ENCODE measurements around the gene NMT1. TPM values are rescaled to one million over a fixed set of nuclear protein-coding genes. Genes with fewer than 3 reads are reported as not detected.
"Not testable (repeated sequence)": the region's sequence is repeated elsewhere in the genome, so short reads cannot be mapped to it uniquely, and the experiment has no call there.

The NMT1 gene
- total RNA-seq, 6 experiments from 2014 or later, result 135 to 152 (median 142) TPM

DNA sequence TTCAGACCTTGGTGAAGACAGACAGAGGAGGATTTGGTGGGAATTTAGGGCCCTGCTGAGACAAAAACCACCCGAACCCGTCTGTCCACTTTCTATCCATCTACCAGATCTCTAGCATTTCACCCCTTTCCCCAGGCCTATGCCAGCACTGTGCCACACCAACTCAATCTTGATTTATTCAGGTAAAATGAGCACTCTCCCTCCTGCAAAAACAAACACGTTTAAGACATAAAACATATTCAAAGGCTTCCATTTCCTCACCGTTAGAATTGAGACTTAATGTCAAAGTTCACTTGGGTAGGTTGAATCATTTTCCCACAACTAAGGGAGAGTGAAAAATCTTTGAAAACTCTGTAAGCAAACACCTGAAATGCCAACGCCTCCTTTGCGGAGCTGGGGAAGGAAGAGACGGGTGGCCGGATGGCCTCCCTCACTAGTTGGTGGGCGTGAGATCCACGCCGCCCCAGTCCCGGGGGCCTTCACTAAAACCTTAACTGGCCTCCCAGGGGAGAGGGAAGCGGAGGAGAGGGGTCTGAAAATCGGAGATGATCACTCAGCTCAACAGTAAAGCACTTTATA, 10.5 kb upstream of the NMT1 start:
- Mint-ChIP-seq H3K4me1 (ENCODE audit: low read depth) (peaks cover 39% of the 10 kb centered on the region), H3K27ac (peak overlapping the region; percentile 99), H3K9me3 (no peaks in the 10 kb centered on the region), H3K4me3 (peak overlapping the region; percentile 93), H3K27me3 (ENCODE audit: insufficient read depth) (0 out of 2 replicates have a peak, but pooled peaks cover 1% of the 10 kb centered on the region), H3K36me3 (ENCODE audit: low read depth) (peaks cover 6% of the 10 kb centered on the region; the same call in 1 of the 2 replicates)
- no peak for DNase-seq
- TF ChIP-seq, protein P1, sequence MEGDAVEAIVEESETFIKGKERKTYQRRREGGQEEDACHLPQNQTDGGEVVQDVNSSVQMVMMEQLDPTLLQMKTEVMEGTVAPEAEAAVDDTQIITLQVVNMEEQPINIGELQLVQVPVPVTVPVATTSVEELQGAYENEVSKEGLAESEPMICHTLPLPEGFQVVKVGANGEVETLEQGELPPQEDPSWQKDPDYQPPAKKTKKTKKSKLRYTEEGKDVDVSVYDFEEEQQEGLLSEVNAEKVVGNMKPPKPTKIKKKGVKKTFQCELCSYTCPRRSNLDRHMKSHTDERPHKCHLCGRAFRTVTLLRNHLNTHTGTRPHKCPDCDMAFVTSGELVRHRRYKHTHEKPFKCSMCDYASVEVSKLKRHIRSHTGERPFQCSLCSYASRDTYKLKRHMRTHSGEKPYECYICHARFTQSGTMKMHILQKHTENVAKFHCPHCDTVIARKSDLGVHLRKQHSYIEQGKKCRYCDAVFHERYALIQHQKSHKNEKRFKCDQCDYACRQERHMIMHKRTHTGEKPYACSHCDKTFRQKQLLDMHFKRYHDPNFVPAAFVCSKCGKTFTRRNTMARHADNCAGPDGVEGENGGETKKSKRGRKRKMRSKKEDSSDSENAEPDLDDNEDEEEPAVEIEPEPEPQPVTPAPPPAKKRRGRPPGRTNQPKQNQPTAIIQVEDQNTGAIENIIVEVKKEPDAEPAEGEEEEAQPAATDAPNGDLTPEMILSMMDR (IDR thresholded peaks at IDR 0.05), result no peak

DNA sequence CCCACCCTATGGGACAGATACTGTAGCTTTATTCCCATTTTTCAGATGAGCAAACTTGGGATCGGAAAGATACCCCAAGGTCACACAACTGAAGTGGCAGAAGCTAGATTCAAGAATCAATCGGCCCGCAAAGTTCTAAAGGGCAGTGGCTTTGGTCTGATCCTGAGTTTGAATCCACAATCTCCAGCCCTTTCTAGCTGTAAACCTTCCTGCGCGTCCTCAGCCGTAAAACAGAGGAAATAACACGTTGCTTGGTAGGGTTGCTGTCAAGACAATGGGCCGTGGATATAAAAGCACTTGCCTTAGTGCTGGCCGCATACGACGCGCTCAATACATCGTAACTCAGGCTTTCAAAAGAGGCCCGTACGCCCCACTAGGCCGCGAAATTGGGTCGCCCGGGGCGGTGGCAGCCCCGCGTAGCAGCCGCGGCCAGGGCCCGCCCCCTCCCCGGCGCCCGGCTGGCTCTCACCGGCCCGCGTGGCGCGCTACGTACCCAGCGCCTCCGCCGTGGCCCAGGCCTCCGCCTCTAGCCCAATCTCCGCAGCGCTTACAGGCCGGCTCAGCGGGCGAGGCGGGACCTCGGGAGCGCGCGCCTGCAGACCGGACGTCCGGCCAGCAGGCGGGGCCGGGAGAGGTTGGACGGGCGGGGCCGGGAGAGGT, 9.9 kb upstream of the NMT1 start, which contains the start of gene DCAKD:
DCAKD (minus strand) TSS at position 573 of the 660 bp plus-strand sequence. CDS start 16,747 bp downstream, outside the sequence.
- peak; percentile 93 for DNase-seq
- H3K27me3 Mint-ChIP-seq (ENCODE audit: insufficient read depth), result 0 out of 2 replicates have a peak, but pooled peaks cover 1% of the 10 kb centered on the region
- H3K27ac Mint-ChIP-seq, result peak within 1 kb of the TSS; percentile 99
- H3K9me3 Mint-ChIP-seq, result no peaks in the 10 kb centered on the region
- peak within 1 kb of the TSS; percentile 93 for H3K4me3 Mint-ChIP-seq
- H3K36me3 Mint-ChIP-seq (ENCODE audit: low read depth), result peaks cover 6% of the 10 kb centered on the region; the same call in 1 of the 2 replicates
- peaks cover 35% of the 10 kb centered on the region for H3K4me1 Mint-ChIP-seq (ENCODE audit: low read depth)
- TF ChIP-seq, protein P1 (IDR thresholded peaks at IDR 0.05), result peak; percentile 33

DNA sequence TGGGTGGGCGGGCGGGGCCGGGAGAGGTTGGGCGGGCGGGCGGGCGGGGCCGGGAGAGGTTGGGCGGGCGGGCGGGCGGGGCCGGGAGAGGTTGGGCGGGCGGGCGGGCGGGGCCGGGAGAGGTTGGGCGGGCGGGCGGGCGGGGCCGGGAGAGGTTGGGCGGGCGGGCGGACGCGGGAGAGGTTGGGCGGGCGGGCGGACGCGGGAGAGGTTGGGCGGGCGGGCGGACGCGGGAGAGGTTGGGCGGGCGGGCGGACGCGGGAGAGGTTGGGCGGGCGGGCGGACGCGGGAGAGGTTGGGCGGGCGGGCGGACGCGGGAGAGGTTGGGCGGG, 9.4 kb upstream of the NMT1 start:
- not testable (repeated sequence) for DNase-seq; H3K36me3 Mint-ChIP-seq (ENCODE audit: low read depth); H3K9me3 Mint-ChIP-seq; H3K27ac Mint-ChIP-seq; H3K27me3 Mint-ChIP-seq (ENCODE audit: insufficient read depth); H3K4me3 Mint-ChIP-seq
- peaks cover 30% of the 10 kb centered on the region for H3K4me1 Mint-ChIP-seq (ENCODE audit: low read depth)

DNA sequence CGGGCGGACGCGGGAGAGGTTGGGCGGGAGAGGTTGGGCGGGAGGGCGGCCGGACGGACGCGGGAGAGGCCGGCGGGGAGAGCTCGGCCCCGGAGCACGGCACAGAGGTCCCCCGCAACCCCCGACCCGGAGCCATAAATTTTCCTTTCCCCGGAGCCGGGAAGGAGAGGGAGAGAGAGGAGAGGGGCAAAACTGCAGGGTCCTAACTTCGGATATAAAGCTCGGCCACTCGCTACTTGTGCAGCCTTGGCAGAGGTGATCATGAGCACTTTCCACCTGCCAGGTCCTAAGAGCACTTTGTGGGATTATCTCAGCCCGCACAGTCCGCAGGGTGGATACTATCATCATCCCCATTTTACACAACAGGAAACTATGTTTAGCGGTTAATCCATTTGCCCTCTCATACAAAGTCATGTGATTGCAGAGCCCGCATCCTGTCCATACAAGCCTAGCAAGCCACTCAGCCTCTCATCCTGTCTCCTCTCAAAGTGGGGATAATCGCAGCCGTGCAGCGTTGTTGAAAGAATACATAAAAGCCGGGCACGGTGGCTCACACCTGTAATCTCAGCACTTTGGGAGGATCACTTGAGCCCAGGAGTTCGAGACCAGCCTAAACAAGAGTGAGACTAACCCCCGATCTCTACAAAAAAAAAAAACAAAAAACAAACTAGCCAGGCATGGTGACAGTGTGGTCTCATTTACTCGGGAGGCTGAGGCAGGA, 8.9 kb upstream of the NMT1 start:
- Mint-ChIP-seq H3K27me3 (ENCODE audit: insufficient read depth) (0 out of 2 replicates have a peak, but pooled peaks cover 1% of the 10 kb centered on the region), H3K9me3 (no peaks in the 10 kb centered on the region), H3K4me1 (ENCODE audit: low read depth) (peaks cover 25% of the 10 kb centered on the region), H3K27ac (peak overlapping the region; percentile 78), H3K36me3 (ENCODE audit: low read depth) (peaks cover 6% of the 10 kb centered on the region; the same call in 1 of the 2 replicates), H3K4me3 (peak overlapping the region; percentile 78)
- no peak for DNase-seq
- TF ChIP-seq, protein P1 (IDR thresholded peaks at IDR 0.05), result no peak

DNA sequence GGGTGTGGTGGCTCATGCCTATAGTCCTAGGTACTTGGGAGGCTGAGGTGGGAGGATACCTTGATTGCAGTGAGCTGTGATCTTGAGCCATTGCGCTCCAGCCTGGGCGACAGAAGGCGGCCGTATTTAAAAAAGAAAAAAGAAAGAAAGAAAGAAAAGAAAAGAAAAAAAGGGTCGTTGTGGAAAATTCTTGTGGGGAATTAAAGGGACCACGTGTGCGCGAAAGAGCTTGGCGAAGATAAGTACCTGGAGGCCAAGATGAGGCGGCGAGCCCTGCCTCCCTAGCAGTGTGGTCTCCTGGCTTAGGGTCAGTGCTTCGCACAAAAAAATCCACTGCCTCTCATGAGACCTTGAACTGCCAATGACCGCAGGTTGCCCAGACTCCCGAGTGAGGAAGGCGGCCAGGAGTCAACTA, 728 bp upstream of the NMT1 start:
- Mint-ChIP-seq H3K36me3 (ENCODE audit: low read depth) (peaks cover 10% of the 10 kb centered on the region; the same call in 1 of the 2 replicates), H3K4me3 (peak overlapping the region; percentile 95), H3K9me3 (no peaks in the 10 kb centered on the region), H3K4me1 (ENCODE audit: low read depth) (peaks cover 35% of the 10 kb centered on the region), H3K27ac (peak overlapping the region; percentile 99), H3K27me3 (ENCODE audit: insufficient read depth) (no peaks in the 10 kb centered on the region)
- DNase-seq, result no peak
- TF ChIP-seq, protein P1 (IDR thresholded peaks at IDR 0.05), result no peak

Data from HFFc6 (cell line).